Breast epithelium (tissue), 4 donors: ENCODE results near the gene PCDH9. TPM values are rescaled to one million over a fixed set of nuclear protein-coding genes. Genes with fewer than 3 reads are reported as not detected.

Source experiments
- DNase-seq, 2 donors: peaks; one replicate each; pipeline ENCODE4 v3.0.0-alpha.2; 2019; ENCODE audit warnings: low spot score in 2 of 2
- H3K27ac ChIP-seq, 2 donors: fragments of 200-600 bp; sonication (generic) in 1 of 2; one replicate each; pipeline ENCODE4 v1.5.1; 2016 to 2019; ENCODE audit warnings: mild to moderate bottlenecking in 1 of 2
- H3K27me3 ChIP-seq, 2 donors: fragments of 200-600 bp; sonication (generic) in 1 of 2; one replicate each; pipeline versions ENCODE4 v1.5.1 to v1.6.0; 2017 to 2019; ENCODE audit warnings: control low read depth in 1 of 2, mild to moderate bottlenecking in 1 of 2
- H3K36me3 ChIP-seq: fragments of 200-600 bp; one replicate; pipeline ENCODE4 v1.5.1; 2019
- H3K4me1 ChIP-seq, 2 donors: fragments of 200-600 bp; sonication (generic); one replicate each; pipeline ENCODE4 v1.5.1; 2016 to 2019; ENCODE audit warnings: control low read depth in 1 of 2
- H3K4me3 ChIP-seq, 3 donors: fragments of 200-600 bp; sonication (generic); 1 replicate in 2 of 3; 2 replicates in 1 of 3; pipeline ENCODE4 v1.5.1; 2016 to 2019; ENCODE audit warnings: mild to moderate bottlenecking in 3 of 3, moderate library complexity in 2 of 3
- H3K9me3 ChIP-seq, 2 donors: fragments of 200-600 bp; sonication (generic) in 1 of 2; one replicate each; pipeline ENCODE4 v1.5.1; 2016 to 2019; ENCODE audit warnings: control low read depth in 1 of 2
- POLR2A ChIP-seq: fragments of 450-650 bp; IDR thresholded peaks from one replicate; pipeline ENCODE4 v1.6.1; 2016; ENCODE audit warnings: antibody characterized with exemption, mild to moderate bottlenecking, moderate library complexity
- POLR2AphosphoS5 ChIP-seq, 3 donors: sonication (generic); formaldehyde crosslinking; IDR thresholded peaks; one replicate each; pipeline ENCODE4 v1.6.1; 2017; ENCODE audit warnings: antibody characterized with exemption in 3 of 3
- intact Hi-C: fragments of 100-400 bp; cut with DNase I; formaldehyde crosslinking; loops from one replicate; pipeline ENCODE4 v1.15.1; 2023; ENCODE audit warnings: low total_unique reads
- total RNA-seq, 3 donors: library from RNA; depleted of rRNA; stranded (reverse); fragments of >200 nt; gene quantifications; one replicate each; pipeline ENCODE4 v1.1.0, GENCODE V29; 2016
- TF ChIP-seq, protein P1 (sequence below), 3 donors: fragments of 450-650 bp; IDR thresholded peaks; one replicate each; pipeline ENCODE4 v1.5.1; 2016 to 2017; ENCODE audit warnings: antibody characterized with exemption in 3 of 3, mild to moderate bottlenecking in 3 of 3, moderate library complexity in 3 of 3

PCDH9 gene
- total RNA-seq, 3 donors from 2014 or later, result 0.98 to 26.7 (median 3.7) TPM

DNA sequence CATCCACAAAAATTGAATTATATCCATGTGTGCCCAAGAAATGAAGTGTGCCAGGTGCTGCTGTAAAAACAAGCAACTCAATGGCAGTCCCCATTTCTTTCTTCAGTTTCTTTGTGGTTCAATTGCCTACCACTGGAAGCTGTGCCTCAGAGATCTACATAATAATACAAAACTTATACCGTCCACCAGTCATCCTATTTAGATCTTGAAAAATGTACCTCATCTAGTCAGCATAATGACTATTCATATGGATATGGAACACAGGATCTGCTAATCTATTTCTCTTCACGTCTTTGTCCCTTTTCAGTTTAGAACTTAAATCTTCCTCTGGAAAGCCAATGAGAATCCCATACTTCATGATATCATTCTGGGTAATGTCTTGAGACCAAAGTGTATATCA is 648.5 kb downstream of the PCDH9 start:
- Histone ChIP-seq H3K4me3 (no peak overlapping the region), H3K27ac (no peak overlapping the region), H3K4me1 (no peaks in the 10 kb centered on the region), H3K9me3 (no peaks in the 10 kb centered on the region), H3K36me3 (no peaks in the 10 kb centered on the region), H3K27me3 (no peaks in the 10 kb centered on the region)
- TF ChIP-seq, protein P1, sequence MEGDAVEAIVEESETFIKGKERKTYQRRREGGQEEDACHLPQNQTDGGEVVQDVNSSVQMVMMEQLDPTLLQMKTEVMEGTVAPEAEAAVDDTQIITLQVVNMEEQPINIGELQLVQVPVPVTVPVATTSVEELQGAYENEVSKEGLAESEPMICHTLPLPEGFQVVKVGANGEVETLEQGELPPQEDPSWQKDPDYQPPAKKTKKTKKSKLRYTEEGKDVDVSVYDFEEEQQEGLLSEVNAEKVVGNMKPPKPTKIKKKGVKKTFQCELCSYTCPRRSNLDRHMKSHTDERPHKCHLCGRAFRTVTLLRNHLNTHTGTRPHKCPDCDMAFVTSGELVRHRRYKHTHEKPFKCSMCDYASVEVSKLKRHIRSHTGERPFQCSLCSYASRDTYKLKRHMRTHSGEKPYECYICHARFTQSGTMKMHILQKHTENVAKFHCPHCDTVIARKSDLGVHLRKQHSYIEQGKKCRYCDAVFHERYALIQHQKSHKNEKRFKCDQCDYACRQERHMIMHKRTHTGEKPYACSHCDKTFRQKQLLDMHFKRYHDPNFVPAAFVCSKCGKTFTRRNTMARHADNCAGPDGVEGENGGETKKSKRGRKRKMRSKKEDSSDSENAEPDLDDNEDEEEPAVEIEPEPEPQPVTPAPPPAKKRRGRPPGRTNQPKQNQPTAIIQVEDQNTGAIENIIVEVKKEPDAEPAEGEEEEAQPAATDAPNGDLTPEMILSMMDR (IDR thresholded peaks at IDR 0.05), result no peak
- TF ChIP-seq POLR2AphosphoS5 (IDR thresholded peaks at IDR 0.05) (no peak), POLR2A (no peak)
- DNase-seq, result no peak
- intact Hi-C loops, result no loop called here

GRCh38 chr13:66578305-66578704 is 651.8 kb downstream of the PCDH9 start:
- H3K4me1 ChIP-seq, result no peaks in the 10 kb centered on the region
- TF ChIP-seq, protein P1 (IDR thresholded peaks at IDR 0.05), result no peak
- TF ChIP-seq POLR2AphosphoS5 (IDR thresholded peaks at IDR 0.05), result no peak
- no peak for TF ChIP-seq POLR2A
- H3K36me3 ChIP-seq, result no peaks in the 10 kb centered on the region
- DNase-seq, result no peak
- H3K9me3 ChIP-seq, result no peaks in the 10 kb centered on the region
- H3K27me3 ChIP-seq, result no peaks in the 10 kb centered on the region
- intact Hi-C loops, result no loop called here
- no peak overlapping the region for H3K4me3 ChIP-seq
- H3K27ac ChIP-seq, result no peak overlapping the region

DNA sequence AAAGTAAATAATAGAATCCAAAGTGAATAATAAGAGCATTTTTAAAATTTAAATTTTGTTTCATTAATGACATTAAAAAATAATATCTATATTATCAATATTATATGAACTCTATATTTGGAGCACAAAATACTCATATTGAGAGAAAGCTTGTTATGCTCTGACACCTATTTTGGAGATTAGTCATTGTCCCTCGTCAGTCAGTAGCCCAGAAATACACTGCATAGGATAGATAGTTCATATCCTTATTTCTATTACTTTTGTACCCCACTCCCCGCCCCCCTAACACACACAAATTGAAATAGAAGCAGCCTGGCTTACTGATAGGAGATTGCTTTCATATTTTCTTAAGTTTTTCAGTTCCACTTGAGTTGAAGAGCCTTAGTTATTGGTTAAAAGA is 652.8 kb downstream of the PCDH9 start:
- no peaks in the 10 kb centered on the region for H3K27me3 ChIP-seq
- H3K4me1 ChIP-seq, result no peaks in the 10 kb centered on the region
- intact Hi-C loops, result no loop called here
- H3K9me3 ChIP-seq, result no peaks in the 10 kb centered on the region
- H3K4me3 ChIP-seq, result no peak overlapping the region
- TF ChIP-seq POLR2A (no peak), POLR2AphosphoS5 (IDR thresholded peaks at IDR 0.05) (no peak)
- TF ChIP-seq, protein P1 (IDR thresholded peaks at IDR 0.05), result no peak
- H3K36me3 ChIP-seq, result no peaks in the 10 kb centered on the region
- DNase-seq, result no peak
- H3K27ac ChIP-seq, result no peak overlapping the region

GRCh38 chr13:66576381-66576780 is 653.8 kb downstream of the PCDH9 start:
- no peak for DNase-seq
- TF ChIP-seq, protein P1 (IDR thresholded peaks at IDR 0.05), result no peak
- no peaks in the 10 kb centered on the region for H3K27me3 ChIP-seq
- no peak overlapping the region for H3K4me3 ChIP-seq
- H3K4me1 ChIP-seq, result no peaks in the 10 kb centered on the region
- H3K27ac ChIP-seq, result no peak overlapping the region
- intact Hi-C loops, result no loop called here
- no peaks in the 10 kb centered on the region for H3K36me3 ChIP-seq
- no peaks in the 10 kb centered on the region for H3K9me3 ChIP-seq

DNA sequence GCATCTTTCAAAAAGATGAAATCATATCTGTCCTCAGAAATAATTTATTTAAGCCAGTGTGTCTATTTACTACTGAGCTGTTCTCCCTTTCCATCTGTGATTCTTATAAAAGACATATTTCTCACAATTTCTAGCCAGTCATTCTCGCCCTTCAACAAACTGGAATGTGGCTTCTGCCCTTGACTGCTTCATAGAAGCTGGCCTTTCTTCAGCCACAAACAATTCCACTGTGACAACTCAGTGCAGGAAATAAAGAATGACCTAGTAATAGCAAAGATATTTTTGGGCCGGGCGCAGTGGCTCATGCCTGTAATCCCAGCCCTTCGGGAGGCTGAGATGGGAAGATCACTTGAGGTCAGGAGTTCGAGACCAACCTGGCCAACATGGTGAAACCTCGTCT is 655.5 kb downstream of the PCDH9 start:
- no peak for DNase-seq
- Histone ChIP-seq H3K4me3 (no peak overlapping the region), H3K9me3 (no peaks in the 10 kb centered on the region), H3K27ac (no peak overlapping the region), H3K27me3 (no peaks in the 10 kb centered on the region), H3K4me1 (no peaks in the 10 kb centered on the region), H3K36me3 (no peaks in the 10 kb centered on the region)
- TF ChIP-seq POLR2AphosphoS5 (IDR thresholded peaks at IDR 0.05) (no peak), POLR2A (no peak)
- TF ChIP-seq, protein P1 (IDR thresholded peaks at IDR 0.05), result no peak
- intact Hi-C loops, result no loop called here
